Aorta (tissue), 5 donors: ENCODE data around the gene CFAP410. TPM values are rescaled to one million over a fixed set of nuclear protein-coding genes. Genes with fewer than 3 reads are reported as not detected.

ENCODE experiments used
- ATAC-seq: fragments of 200-7000 bp; cut with Tn5 transposase; one replicate; pipeline ENCODE4 v1.9.1; 2022; ENCODE audit warnings: moderate library complexity; ENCODE audit not compliant: low FRiP score
- DNase-seq, 2 donors: peaks; one replicate each; pipeline ENCODE4 v3.0.0-alpha.2; 2020
- H3K27ac ChIP-seq, 2 donors: one replicate each; pipeline ENCODE4 v1.5.1; 2013; ENCODE audit warnings: low read length in 2 of 2, mild to moderate bottlenecking in 2 of 2, moderate library complexity in 2 of 2, control low read depth in 1 of 2, inconsistent platforms in 1 of 2, low read depth in 1 of 2
- H3K27me3 ChIP-seq, 2 donors: one replicate each; pipeline ENCODE4 v1.6.1; 2013; ENCODE audit warnings: control low read depth in 1 of 2, low read length in 1 of 2, mild to moderate bottlenecking in 1 of 2, moderate library complexity in 1 of 2; ENCODE audit not compliant: insufficient read depth in 2 of 2, control insufficient read depth in 1 of 2
- H3K36me3 ChIP-seq, 2 donors: one replicate each; pipeline ENCODE4 v1.6.1; 2013; ENCODE audit warnings: control low read depth in 1 of 2, low read length in 1 of 2, mild to moderate bottlenecking in 1 of 2; ENCODE audit not compliant: insufficient read depth in 2 of 2, control insufficient read depth in 1 of 2
- H3K4me1 ChIP-seq, 2 donors: one replicate each; pipeline ENCODE4 v1.6.1; 2013; ENCODE audit warnings: low read length in 2 of 2, control low read depth in 1 of 2, mild to moderate bottlenecking in 1 of 2, moderate library complexity in 1 of 2; ENCODE audit not compliant: insufficient read depth in 2 of 2, control insufficient read depth in 1 of 2
- H3K4me3 ChIP-seq, 2 donors: one replicate each; pipeline ENCODE4 v1.5.1; 2013; ENCODE audit warnings: low read length in 2 of 2, control low read depth in 1 of 2, mild to moderate bottlenecking in 1 of 2
- H3K9me3 ChIP-seq: one replicate; pipeline ENCODE4 v1.6.1; 2013; ENCODE audit warnings: mild to moderate bottlenecking, low read length; ENCODE audit not compliant: control insufficient read depth
- WGBS, 2 donors: extraction: QIAGEN DNeasy Blood & Tissue Kit; methylation state at CpG; one replicate each; pipeline ENCODE4 v1.1.7; 2013; 5-methylcytosine and 5-hydroxymethylcytosine counted together
- intact Hi-C, 2 donors: fragments of 100-400 bp; cut with DNase I; formaldehyde crosslinking; loops; one replicate each; pipeline versions ENCODE4 v1.14.2 to v1.15.0; 2022
- polyA plus RNA-seq, 2 donors: library from polyadenylated mRNA; stranded (reverse); fragments of 200-250 nt; gene quantifications; one replicate each; pipeline ENCODE4 v1.2.3, GENCODE V29; 2013
- total RNA-seq, 2 donors: library from RNA; stranded (reverse); fragmentation: NEBNext Ultra II Directional; extraction: Animal tissue kit (Norgen Biotek cat#: 25700); gene quantifications; one replicate each; pipeline ENCODE4 v1.2.1, GENCODE V29; 2021
- donor health status: healthy with polysubstance abuse.
- donor health status: Bipolar disorder and iron deficiency.
- donor health status: DM: no; HTN: no; CAD: no.
- donor health status: DM: no; HTN: no; CAD: no.
- donor health status: DM: yes; HTN: yes; CAD: no.

CFAP410 gene
- total and polyA plus RNA-seq, 4 donors = 19.4 to 121 (median 23.5) TPM

DNA sequence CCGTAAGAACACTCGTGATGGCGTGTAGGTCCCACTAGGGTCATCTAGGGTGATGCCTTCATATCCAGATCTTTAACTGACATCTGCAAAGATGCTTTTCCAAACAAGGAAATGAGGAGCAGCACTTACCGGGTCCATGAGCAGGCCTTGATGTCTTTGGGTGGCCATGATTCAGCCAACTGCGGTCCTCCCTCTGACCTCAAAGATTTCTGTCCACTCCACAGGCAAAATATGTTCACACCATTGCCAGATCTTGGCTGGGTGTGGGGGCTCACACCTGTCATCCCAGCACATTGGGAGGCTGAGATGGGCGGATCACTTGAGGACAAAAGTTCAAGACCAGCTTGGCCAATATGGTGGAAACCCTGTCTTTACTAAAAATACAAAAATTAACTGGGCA is 32.4 kb upstream of the CFAP410 start:
- no peaks in the 10 kb centered on the region for H3K36me3 ChIP-seq
- no peak overlapping the region for H3K4me3 ChIP-seq
- ATAC-seq = no peak
- no peaks in the 10 kb centered on the region for H3K27me3 ChIP-seq
- 93 to 94% methylated on average over 6 of the region's 6 CpGs for WGBS, 2 donors
- H3K4me1 ChIP-seq = no peaks in the 10 kb centered on the region
- H3K9me3 ChIP-seq = no peaks in the 10 kb centered on the region
- DNase-seq = peak; percentile 15 to 21
- intact Hi-C loops = no loop called here
- no peak overlapping the region for H3K27ac ChIP-seq

DNA sequence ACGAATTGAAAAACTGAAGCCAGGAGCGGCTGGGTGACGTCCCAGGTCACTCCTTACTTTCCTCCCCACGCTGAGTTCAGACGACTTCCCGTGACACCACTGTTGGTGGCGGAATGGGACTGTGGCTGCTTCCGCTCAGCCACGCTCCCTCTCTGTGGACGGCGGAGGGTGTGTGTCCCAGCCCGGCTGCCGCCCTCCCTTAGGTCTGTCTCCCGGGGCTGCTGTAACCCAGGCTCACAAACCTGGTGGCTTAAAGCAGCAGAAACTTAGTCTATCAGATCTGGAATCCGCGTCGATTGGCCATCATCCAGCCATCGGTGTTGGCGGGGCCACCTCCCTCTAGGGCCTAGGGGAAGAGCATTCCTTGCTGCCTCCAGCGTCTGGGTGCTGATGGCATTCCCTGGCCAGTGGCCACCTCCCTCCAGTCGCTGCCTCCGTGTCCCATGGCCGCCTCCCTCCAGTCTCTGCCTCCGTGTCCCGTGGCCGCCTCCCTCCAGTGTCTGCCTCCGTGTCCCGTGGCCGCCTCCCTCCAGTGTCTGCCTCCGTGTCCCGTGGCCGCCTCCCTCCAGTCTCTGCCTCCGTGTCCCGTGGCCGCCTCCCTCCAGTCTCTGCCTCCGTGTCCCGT is 31.7 kb upstream of the CFAP410 start:
- Histone ChIP-seq H3K4me3 (no peak overlapping the region), H3K27ac (no peak overlapping the region), H3K36me3 (no peaks in the 10 kb centered on the region), H3K4me1 (no peaks in the 10 kb centered on the region), H3K27me3 (no peaks in the 10 kb centered on the region), H3K9me3 (no peaks in the 10 kb centered on the region)
- ATAC-seq (no peak), DNase-seq (peak; percentile 32 to 70)
- WGBS, 2 donors = 85 to 86% methylated on average over 35 to 37 of the region's 37 CpGs
- intact Hi-C loops = no loop called here

DNA sequence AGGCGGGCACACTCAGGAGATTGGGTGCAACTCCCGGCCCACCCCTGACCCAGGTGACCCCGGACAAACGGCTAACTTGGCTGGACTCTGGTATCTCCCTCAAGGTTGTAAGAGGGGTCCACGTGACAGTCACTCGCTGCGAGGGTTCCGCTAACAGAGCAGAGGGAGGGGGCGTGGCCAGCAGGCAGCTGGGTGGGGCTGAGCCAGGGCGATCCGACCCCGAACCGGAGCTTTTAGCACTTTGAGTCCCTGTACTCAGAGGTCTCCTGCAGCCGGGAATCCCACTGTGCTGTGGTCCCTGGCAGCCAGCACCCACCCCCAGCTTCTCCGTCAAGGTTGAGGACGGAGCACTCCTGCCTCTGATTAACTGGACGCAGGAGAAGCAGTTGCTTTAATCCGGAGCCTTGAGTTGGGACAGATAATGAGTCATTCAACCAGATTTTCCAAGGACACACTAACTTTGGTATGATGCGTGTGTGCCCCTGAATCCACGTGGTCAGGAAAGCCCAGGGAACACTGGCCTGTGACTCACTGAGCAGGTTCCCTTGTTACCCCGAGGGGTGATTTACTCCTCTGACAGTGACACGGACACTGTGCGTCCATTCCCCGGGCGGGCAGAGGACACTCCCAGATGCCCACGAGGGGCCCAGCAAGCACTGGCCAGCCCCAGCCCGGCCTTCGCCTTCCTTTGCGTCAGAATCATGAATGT is 31.0 kb upstream of the CFAP410 start:
- DNase-seq (peak; percentile 55 to 74), ATAC-seq (no peak)
- no peaks in the 10 kb centered on the region for H3K27me3 ChIP-seq

DNA sequence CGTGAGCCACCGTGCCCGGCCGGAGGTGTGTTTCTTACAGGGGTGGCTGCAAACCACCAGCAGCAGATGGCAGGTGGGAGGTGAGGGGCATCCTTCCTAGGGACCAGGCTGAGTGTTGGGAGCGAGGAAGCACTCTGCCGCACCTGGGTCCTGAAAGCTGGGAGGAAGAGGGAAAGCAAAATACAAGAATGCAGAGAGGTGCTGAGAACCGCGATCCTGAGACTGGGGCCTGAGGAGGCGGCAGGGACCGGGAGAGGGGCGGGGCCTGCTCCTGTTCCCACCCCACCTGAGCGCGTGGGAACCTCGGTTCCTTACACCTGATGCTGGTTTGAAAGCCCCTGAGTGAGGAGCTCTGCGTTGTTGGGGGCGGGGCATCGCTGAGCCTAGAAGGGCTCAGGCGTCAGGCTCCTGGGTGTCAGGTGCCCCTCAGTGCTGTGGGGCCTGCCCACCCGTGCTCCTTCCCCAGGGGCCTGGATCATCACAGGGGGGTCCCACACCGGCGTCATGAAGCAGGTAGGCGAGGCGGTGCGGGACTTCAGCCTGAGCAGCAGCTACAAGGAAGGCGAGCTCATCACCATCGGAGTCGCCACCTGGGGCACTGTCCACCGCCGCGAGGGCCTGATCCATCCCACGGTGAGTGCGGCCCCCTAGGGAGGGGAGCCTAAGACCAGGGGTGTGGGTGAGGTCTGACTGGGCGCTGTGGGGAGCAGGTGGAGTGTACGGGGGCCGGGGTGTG is 29.7 kb upstream of the CFAP410 start:
- intact Hi-C loops = loop anchor here in 1 of 2 donors (10.0 kb wide), 1 partner anchor 46 kb away; no protein-coding TSS in a partner anchor
- Histone ChIP-seq H3K27me3 (no peaks in the 10 kb centered on the region), H3K4me1 (no peaks in the 10 kb centered on the region), H3K9me3 (peaks cover 3% of the 10 kb centered on the region), H3K27ac (no peak overlapping the region), H3K4me3 (no peak overlapping the region), H3K36me3 (no peaks in the 10 kb centered on the region)
- ATAC-seq (no peak), DNase-seq (peak; percentile 41 to 70)
- WGBS, 2 donors = 23 to 31% methylated on average over 33 to 35 of the region's 35 CpGs

More for the DNA sequence above, 31.0 kb upstream of the CFAP410 start:
- no peaks in the 10 kb centered on the region for H3K36me3 ChIP-seq
- intact Hi-C loops = no loop called here
- no peak overlapping the region for H3K27ac ChIP-seq
- WGBS, 2 donors = 28 to 32% methylated on average over 27 to 29 of the region's 29 CpGs
- no peaks in the 10 kb centered on the region for H3K9me3 ChIP-seq
- no peaks in the 10 kb centered on the region for H3K4me1 ChIP-seq
- no peak overlapping the region for H3K4me3 ChIP-seq

DNA sequence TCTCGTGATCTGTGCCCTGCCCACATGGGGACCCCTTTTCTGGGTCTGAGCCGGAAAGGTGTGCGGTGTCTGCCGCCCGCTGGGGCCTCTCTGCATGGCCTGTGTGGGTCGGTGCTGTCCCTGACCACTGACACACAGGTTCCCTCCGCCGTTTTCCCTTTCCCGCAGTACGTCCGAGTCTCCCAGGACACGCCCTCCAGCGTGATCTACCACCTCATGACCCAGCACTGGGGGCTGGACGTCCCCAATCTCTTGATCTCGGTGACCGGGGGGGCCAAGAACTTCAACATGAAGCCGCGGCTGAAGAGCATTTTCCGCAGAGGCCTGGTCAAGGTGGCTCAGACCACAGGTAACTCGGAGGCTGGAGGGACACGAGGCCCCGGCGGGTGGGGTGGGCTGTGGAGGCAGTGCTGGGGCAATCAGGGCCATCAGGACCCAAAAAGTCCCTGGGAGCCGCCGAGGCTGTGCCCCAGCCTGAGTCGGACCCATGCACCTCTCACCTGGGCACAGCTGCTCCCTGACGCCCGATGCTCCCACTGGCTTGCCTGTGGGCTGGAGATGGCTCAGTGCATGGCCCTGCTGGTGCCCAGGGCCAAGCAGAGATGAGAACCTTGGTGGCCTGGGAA is 27.5 kb upstream of the CFAP410 start:
- Histone ChIP-seq H3K4me1 (no peaks in the 10 kb centered on the region), H3K9me3 (peaks cover 5% of the 10 kb centered on the region), H3K4me3 (no peak overlapping the region), H3K27me3 (no peaks in the 10 kb centered on the region), H3K36me3 (no peaks in the 10 kb centered on the region), H3K27ac (no peak overlapping the region)
- peak; percentile 34 to 72 for DNase-seq
- intact Hi-C loops = loop anchor here in 1 of 2 donors (10.0 kb wide), 1 partner anchor 48 kb away; no protein-coding TSS in a partner anchor
- 89 to 91% methylated on average over 28 of the region's 28 CpGs for WGBS, 2 donors
- no peak for ATAC-seq

DNA sequence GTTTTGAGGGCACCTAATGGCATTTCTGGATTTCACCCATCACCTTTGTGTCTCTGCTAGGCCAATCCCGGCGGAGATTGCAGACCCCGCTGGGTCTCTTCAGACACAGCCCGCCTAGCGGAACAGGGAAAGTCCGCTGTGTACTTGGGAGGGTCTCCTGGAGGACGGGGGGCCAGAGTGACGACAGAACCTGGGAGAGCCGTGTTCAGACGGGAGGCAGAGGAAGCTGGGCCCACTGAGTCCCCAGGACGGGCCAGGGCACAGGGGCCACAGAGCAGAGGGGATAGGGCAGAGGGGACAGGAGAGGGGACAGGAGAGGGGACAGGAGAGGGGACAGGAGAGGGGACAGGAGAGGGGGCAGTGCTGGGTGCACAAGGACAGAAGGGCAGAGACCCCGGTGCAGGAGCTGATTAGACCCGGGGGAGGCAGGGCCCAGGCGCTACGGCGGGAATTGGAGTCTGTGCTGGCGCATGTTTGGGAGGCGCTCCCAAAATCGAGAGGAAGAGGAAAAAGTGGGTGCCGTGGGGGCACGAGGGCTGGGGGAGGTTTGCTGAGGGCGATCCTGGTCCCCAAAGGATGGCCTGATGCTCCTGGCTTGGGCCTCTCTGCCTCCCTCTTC is 26.9 kb upstream of the CFAP410 start:
- Histone ChIP-seq H3K27me3 (no peaks in the 10 kb centered on the region), H3K4me1 (no peaks in the 10 kb centered on the region), H3K27ac (no peak overlapping the region), H3K9me3 (peaks cover 5% of the 10 kb centered on the region), H3K36me3 (no peaks in the 10 kb centered on the region), H3K4me3 (no peak overlapping the region)
- peak; percentile 38 to 65 for DNase-seq
- no peak for ATAC-seq
- intact Hi-C loops = loop anchor here in 1 of 2 donors (10.0 kb wide), 1 partner anchor 49 kb away; no protein-coding TSS in a partner anchor
- WGBS, 2 donors = 90 to 91% methylated on average over 20 to 22 of the region's 22 CpGs

DNA sequence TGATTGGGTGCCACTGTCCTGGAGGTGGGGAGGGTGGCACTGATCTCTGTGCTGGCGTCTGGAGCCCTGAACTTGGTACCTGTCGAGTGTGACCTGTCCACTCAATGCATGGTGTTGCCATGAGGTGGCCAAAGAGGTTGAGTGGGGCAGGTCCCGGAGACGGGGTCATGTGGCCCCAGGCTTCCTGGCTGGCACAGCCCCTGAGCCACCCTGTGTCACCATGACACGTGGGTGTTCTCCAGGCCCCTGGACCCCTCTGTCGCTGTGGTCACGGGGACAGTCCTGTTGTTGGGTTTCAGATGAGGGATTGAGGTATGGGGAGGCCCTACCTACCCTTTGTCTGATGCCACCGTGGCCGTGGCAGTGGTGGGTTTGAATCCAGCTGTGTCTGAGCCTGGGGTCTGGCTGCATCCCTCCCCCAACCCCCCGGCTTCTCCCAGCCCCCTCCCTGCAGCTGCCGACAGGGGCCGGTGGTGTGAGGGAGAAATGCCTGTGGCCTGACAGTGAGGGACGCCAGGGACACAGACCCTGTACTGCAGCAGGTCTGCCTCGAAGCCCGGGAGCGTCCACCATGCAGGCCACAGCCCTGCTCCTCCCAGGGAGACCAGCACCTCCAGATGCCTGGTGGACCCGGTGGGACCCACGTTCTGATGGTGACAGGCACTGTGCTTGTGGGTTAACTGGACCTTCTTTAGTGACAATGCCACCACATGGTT is 26.2 kb upstream of the CFAP410 start:
- ATAC-seq (no peak), DNase-seq (peak; percentile 33 to 67)
- Histone ChIP-seq H3K4me3 (no peak overlapping the region), H3K9me3 (peaks cover 5% of the 10 kb centered on the region), H3K36me3 (no peaks in the 10 kb centered on the region), H3K4me1 (no peaks in the 10 kb centered on the region), H3K27ac (no peak overlapping the region), H3K27me3 (no peaks in the 10 kb centered on the region)
- intact Hi-C loops = loop anchor here in 1 of 2 donors (10.0 kb wide), 1 partner anchor 49 kb away; no protein-coding TSS in a partner anchor
- WGBS, 2 donors = 86 to 90% methylated on average over 18 of the region's 18 CpGs
